Heart right ventricle (tissue), 16 donors: ENCODE data around the gene MAP4K4. TPM values are rescaled to one million over a fixed set of nuclear protein-coding genes. Genes with fewer than 3 reads are reported as not detected.

ENCODE experiments used
- ATAC-seq, 8 donors: fragments of 200-7000 bp; cut with Tn5 transposase; one replicate each; pipeline ENCODE4 v1.9.1; 2020; ENCODE audit warnings: mild to moderate bottlenecking in 8 of 8, moderate library complexity in 8 of 8, moderate number of reproducible peaks in 1 of 8
- DNase-seq, 2 donors: peaks; one replicate each; pipeline ENCODE4 v3.0.0-alpha.2; 2020
- H3K27ac ChIP-seq, 10 donors: fragments of 200-600 bp; sonication (generic) in 2 of 10; one replicate each; pipeline versions ENCODE4 v1.5.0 to v1.8.0; 2020 to 2022; ENCODE audit warnings: mild to moderate bottlenecking in 3 of 10
- H3K27me3 ChIP-seq, 7 donors: fragments of 200-600 bp; one replicate each; pipeline ENCODE4 v1.8.0; 2021 to 2022; ENCODE audit warnings: mild to moderate bottlenecking in 2 of 7
- H3K36me3 ChIP-seq, 9 donors: fragments of 200-600 bp; sonication (generic) in 1 of 9; one replicate each; pipeline versions ENCODE4 v1.5.0 to v1.8.0; 2020 to 2022; ENCODE audit warnings: mild to moderate bottlenecking in 2 of 9
- H3K4me1 ChIP-seq, 9 donors: fragments of 200-600 bp; sonication (generic) in 1 of 9; one replicate each; pipeline versions ENCODE4 v1.5.0 to v1.8.0; 2020 to 2022; ENCODE audit warnings: mild to moderate bottlenecking in 4 of 9
- H3K4me3 ChIP-seq, 10 donors: fragments of 200-600 bp; sonication (generic) in 2 of 10; one replicate each; pipeline versions ENCODE4 v1.5.0 to v1.8.0; 2020 to 2022; ENCODE audit warnings: mild to moderate bottlenecking in 7 of 10, moderate library complexity in 2 of 10
- H3K9me3 ChIP-seq, 11 donors: fragments of 200-600 bp in 10 of 11; sonication (generic) in 2 of 11; one replicate each; pipeline versions ENCODE4 v1.5.0 to v1.8.0; 2013 to 2022; ENCODE audit warnings: mild to moderate bottlenecking in 2 of 11, control low read depth in 1 of 11, moderate library complexity in 1 of 11
- CTCF ChIP-seq, 9 donors: fragments of 200-600 bp; sonication (generic) in 2 of 9; IDR thresholded peaks; one replicate each; pipeline versions ENCODE4 v1.5.0 to v1.8.0; 2021 to 2022; ENCODE audit warnings: antibody characterized with exemption in 9 of 9, mild to moderate bottlenecking in 5 of 9, moderate library complexity in 1 of 9
- WGBS, 2 donors: extraction: QIAGEN DNeasy Blood & Tissue Kit; methylation state at CpG; one replicate each; pipeline ENCODE4 v1.1.7; 2013; ENCODE audit warnings: inconsistent platforms in 1 of 2; 5-methylcytosine and 5-hydroxymethylcytosine counted together
- intact Hi-C, 10 donors: fragments of 100-400 bp; cut with DNase I; formaldehyde crosslinking; loops; one replicate each; pipeline versions ENCODE4 v1.11.1 to v1.14.2; 2022
- polyA plus RNA-seq, 2 donors: library from polyadenylated mRNA; stranded (reverse); fragments of 200-250 nt; gene quantifications; one replicate each; pipeline ENCODE4 v1.2.3, GENCODE V29; 2013
- total RNA-seq, 10 donors: library from RNA; stranded (reverse); fragmentation: NEBNext Ultra II Directional in 3 of 10; extraction: Animal tissue kit (Norgen Biotek cat#: 25700) in 3 of 10; gene quantifications; one replicate each; pipeline versions ENCODE4 v1.2.1 to v1.2.4, GENCODE V29; 2021 to 2023
- donor health status: Arrhythmogenic right ventricular cardiomyopathy.
- donor health status: ischemic (EF 13 %, LVEDD 7.1; RV severe dilation, severe dysfunction).
- donor health status: healthy with polysubstance abuse.
- donor health status: DM: no; HTN: yes; CAD: no.
- donor health status: DM: no; HTN: no; CAD: no.
- donor health status: ischemic (EF 25% LVEDD 6.9; RV normal size, moderate dysfunction).
- donor health status: ischemic (EF 25% LVEDD 5.7; RV mildly dilated, moderate dysfunction).
- donor health status: healthy.
- donor health status: DM: yes; HTN: yes; CAD: no.
- donor health status: Ischemic cardiomyopathy.
- donor health status: ischemic (EF 35%, LVEDD 5.7; RV mildly dilated, moderate dysfunction).
- donor health status: nonischemic (EF 11% LVEDD 7.7; RV severe dilation, severe dysfunction).
- donor health status: DM: yes; HTN: yes; CAD: no.
- donor health status: PGD.
- donor health status: ischemic (EF 29% LVEDD 5.4; RV normal size, mild dysfunction).
- donor health status: nonischemic (EF 23%, LVEDD 6.1; RV moderate dilation, normal function).

Gene MAP4K4
- total and polyA plus RNA-seq, 12 donors: 44.3 to 116 (median 86.1) TPM

- 61 to 66% methylated on average over 2 of the region's 2 CpGs for WGBS, 2 donors
- intact Hi-C loops: loop anchor here in 2 of 10 donors (5.0 kb wide), 2 partner anchors 33 to 38 kb away; no protein-coding TSS in a partner anchor
- H3K27ac ChIP-seq: peak overlapping the region in 5 of 10 donors; percentile 0 to 58 (median 18)
These were observed 96.6 kb downstream of the MAP4K4 start for GRCh38 chr2:101794141-101794540.

DNA sequence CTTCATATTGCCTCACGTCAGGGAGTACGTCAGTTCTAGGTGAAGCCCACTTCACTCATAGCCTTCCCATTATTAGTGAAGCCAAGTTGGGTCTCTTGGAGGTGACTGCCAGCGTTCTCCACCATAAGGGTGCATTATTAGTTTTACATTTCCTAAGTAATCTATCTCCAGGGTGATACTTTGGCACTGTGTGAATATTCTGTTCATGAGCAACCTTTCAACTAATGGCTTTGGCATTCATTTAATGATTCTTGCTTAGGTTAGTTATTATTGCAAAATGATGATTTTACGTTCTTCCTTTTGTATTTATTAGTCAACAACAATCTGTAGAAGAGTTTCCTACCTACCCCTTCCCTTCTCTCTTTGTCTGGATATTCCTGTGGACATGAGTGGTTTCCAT lies 97.5 kb downstream of the MAP4K4 start:
- peaks cover 0 to 28% (median 0%) of the 10 kb centered on the region in 9 donors for H3K36me3 ChIP-seq
- no peak overlapping the region for H3K4me3 ChIP-seq
- DNase-seq (no peak), ATAC-seq (no peak)
- H3K9me3 ChIP-seq: no peaks in the 10 kb centered on the region
- H3K4me1 ChIP-seq: peaks cover 5 to 92% (median 68%) of the 10 kb centered on the region in 9 donors
- WGBS, 2 donors: 92 to 95% methylated on average over 4 of the region's 4 CpGs
- TF ChIP-seq CTCF (IDR thresholded peaks at IDR 0.05): no peak
- intact Hi-C loops: no loop called here
- H3K27me3 ChIP-seq: no peaks in the 10 kb centered on the region
- H3K27ac ChIP-seq: peak overlapping the region in 2 of 10 donors; percentile 27 to 30

More at GRCh38 chr2:101794141-101794540, 96.6 kb downstream of the MAP4K4 start:
- no peak overlapping the region for H3K4me3 ChIP-seq
- no peaks in the 10 kb centered on the region for H3K27me3 ChIP-seq
- H3K36me3 ChIP-seq: peaks cover 0 to 24% (median 0%) of the 10 kb centered on the region in 9 donors
- H3K4me1 ChIP-seq: peaks cover 5 to 98% (median 74%) of the 10 kb centered on the region in 9 donors
- no peak for TF ChIP-seq CTCF (IDR thresholded peaks at IDR 0.05)
- no peaks in the 10 kb centered on the region for H3K9me3 ChIP-seq
- no peak for DNase-seq
- no peak for ATAC-seq

- H3K27me3 ChIP-seq: no peaks in the 10 kb centered on the region
- H3K27ac ChIP-seq: peak overlapping the region in 2 of 10 donors; percentile 6 to 10
- H3K4me3 ChIP-seq: no peak overlapping the region
- ATAC-seq (no peak), DNase-seq (no peak)
- TF ChIP-seq CTCF (IDR thresholded peaks at IDR 0.05): no peak
- 75% methylated on average over 7 of the region's 7 CpGs for WGBS, 2 donors
- H3K4me1 ChIP-seq: peaks cover 5 to 85% (median 61%) of the 10 kb centered on the region in 9 donors
- H3K36me3 ChIP-seq: peaks cover 0 to 13% (median 0%) of the 10 kb centered on the region in 9 donors
- intact Hi-C loops: no loop called here
- no peaks in the 10 kb centered on the region for H3K9me3 ChIP-seq
These were observed 99.5 kb downstream of the MAP4K4 start for GRCh38 chr2:101796825-101797600.

- DNase-seq: no peak
- no peak for TF ChIP-seq CTCF (IDR thresholded peaks at IDR 0.05)
- no peaks in the 10 kb centered on the region for H3K27me3 ChIP-seq
- no peak overlapping the region for H3K27ac ChIP-seq
- no peaks in the 10 kb centered on the region for H3K9me3 ChIP-seq
- H3K36me3 ChIP-seq: peaks cover 0 to 4% (median 0%) of the 10 kb centered on the region in 9 donors
- ATAC-seq: no peak
- intact Hi-C loops: no loop called here
- H3K4me1 ChIP-seq: peaks cover 14 to 86% (median 61%) of the 10 kb centered on the region in 9 donors
- no peak overlapping the region for H3K4me3 ChIP-seq
- WGBS, 2 donors: 87 to 89% methylated on average over 3 of the region's 3 CpGs
These were observed 104.0 kb downstream of the MAP4K4 start for GRCh38 chr2:101801496-101801895.
